Epithelial cell of prostate (primary cell): ENCODE data around the gene ASB4.
"Not testable (repeated sequence)": the region's sequence is repeated elsewhere in the genome, so short reads cannot be mapped to it uniquely, and the experiment has no call there.

Experiments
- DNase-seq: peaks from one replicate; pipeline ENCODE4 v3.0.0-alpha.2; 2011; ENCODE audit warnings: low read depth, low spot score
- H3K27ac ChIP-seq: fragments of 450-650 bp; 2 replicates; pipeline ENCODE4 v1.5.1; 2017; ENCODE audit warnings: mild to moderate bottlenecking

Gene ASB4

GRCh38 chr7:95476904-95477594, 8.7 kb upstream of the ASB4 start:
- no peak overlapping the region for H3K27ac ChIP-seq
- DNase-seq: no peak

- no peak overlapping the region for H3K27ac ChIP-seq
Observed at GRCh38 chr7:95478272-95479037, 7.3 kb upstream of the ASB4 start.

GRCh38 chr7:95479992-95480624, 5.6 kb upstream of the ASB4 start:
- no peak for DNase-seq
- H3K27ac ChIP-seq: no peak overlapping the region

More at GRCh38 chr7:95478272-95479037, 7.3 kb upstream of the ASB4 start:
- DNase-seq: no peak

DNA sequence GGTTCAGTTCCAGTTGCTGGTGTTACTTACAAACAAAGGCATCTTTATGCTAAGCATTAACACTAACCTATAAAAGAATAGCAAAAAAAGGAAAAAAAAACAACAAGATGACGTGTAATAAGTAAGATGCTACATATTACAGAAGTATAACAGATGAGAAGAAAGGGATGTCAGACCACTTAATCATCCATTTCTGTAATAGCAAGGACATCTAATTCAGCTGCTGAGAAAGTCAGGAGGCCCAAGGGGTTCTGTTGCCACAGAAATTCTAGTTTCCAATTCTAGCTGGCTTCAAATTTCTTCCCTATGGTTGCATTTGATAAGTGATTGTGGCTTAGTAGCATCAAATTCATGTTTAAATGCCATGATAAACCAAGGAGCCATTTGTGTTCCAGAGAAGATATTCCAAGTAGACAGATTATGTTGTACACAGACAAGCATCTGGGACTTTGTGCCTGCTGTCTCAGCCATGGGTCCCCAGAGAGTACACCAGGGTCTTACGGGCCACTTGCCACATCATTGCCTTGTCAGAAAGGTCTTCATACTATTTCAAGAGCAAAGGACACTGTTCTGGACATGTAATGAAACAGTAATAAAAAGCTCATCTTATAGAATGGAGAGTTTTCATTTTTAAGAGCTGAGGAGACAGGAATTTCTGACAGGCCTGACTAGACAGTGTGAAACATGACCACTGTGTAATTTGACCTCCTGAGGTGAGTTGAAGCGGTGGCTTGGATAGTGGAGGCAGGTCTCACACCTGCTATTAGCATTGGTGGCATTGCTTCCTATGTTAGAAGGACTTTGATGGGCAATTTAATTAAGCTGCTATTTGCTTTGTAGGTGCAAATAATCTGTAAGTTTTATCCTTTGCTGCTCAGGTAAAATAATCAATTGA, 4.2 kb upstream of the ASB4 start:
- H3K27ac ChIP-seq: no peak overlapping the region
- no peak for DNase-seq

- no peak overlapping the region for H3K27ac ChIP-seq
Observed at GRCh38 chr7:95482424-95482823, 3.3 kb upstream of the ASB4 start.

GRCh38 chr7:95490231-95490762, 4.6 kb downstream of the ASB4 start:
- DNase-seq: no peak
- no peak overlapping the region for H3K27ac ChIP-seq

More at GRCh38 chr7:95482424-95482823, 3.3 kb upstream of the ASB4 start:
- DNase-seq: no peak

GRCh38 chr7:95491201-95491600, 5.5 kb downstream of the ASB4 start:
- no peak for DNase-seq
- H3K27ac ChIP-seq: no peak overlapping the region

DNA sequence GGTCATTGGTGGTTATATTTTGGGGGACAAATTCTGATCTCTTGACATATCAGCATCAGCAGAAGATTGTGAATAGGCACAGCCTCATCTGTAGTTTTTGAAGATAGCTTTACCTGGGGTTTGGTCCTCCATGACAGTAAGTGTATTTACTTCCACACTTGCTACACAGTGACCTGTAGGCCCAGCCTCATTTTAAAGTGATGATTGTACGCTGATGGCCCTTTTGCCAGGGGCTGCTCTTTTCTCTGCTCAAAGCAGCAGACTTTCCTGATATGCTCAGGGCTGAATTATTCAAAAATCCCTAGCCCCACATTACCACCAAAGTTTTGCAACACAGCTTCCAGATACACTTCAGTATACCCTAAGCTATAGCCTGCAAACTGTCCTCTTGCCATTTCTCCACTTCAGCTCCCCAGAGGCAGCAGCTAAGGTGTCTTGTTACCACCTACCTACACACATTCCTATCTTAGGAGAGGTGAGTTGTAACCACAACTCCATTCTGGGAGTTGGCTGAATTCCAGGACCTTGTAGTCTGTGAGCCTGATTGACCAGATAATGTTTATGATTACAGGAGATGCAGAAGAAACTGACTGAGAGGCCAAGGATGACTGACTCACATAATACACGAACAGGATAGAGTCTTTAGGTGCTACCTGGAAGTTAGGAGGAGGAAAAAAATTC, 6.0 kb downstream of the ASB4 start:
- DNase-seq: peak; percentile 96
- peak overlapping the region; percentile 4 for H3K27ac ChIP-seq

DNA sequence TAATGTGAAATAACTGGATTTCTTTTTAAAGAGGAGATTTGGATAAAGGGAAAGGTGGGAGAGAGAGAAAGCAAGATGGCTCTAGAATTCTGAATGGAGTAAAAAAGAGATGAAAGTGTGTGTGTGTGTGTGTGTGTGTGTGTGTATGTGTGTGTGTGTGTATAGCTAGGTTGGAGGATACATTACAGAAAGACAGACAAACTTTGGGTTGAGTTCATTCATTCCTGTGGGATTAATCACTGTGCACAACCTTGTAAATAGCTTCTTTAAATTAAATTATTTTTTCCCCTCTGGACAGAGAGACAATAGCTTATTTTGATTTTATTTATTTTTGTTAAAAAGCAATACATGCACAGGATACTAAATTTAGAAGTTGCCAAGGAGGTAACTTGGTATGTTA, 7.5 kb downstream of the ASB4 start:
- no peak for DNase-seq
- H3K27ac ChIP-seq: no peak overlapping the region

DNA sequence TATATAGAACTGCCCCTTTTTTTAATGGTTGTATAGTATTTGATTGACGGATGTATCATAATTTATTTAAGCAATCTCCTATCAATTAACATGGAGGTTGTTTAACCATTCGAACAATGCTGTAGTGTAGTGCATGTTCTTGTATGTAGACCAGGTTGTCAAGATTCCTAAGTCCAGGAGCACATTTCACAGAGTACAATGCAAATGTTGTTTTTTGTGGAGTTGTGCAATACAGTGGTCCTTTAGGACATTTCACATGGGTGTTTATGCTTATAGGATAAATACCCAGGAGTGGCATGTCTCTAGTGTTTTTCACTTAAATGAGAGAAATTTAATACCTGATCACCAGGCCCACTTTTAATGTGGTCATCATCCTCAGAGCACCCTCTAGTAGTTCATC, 8.1 kb downstream of the ASB4 start:
- no peak overlapping the region for H3K27ac ChIP-seq
- DNase-seq: no peak

DNA sequence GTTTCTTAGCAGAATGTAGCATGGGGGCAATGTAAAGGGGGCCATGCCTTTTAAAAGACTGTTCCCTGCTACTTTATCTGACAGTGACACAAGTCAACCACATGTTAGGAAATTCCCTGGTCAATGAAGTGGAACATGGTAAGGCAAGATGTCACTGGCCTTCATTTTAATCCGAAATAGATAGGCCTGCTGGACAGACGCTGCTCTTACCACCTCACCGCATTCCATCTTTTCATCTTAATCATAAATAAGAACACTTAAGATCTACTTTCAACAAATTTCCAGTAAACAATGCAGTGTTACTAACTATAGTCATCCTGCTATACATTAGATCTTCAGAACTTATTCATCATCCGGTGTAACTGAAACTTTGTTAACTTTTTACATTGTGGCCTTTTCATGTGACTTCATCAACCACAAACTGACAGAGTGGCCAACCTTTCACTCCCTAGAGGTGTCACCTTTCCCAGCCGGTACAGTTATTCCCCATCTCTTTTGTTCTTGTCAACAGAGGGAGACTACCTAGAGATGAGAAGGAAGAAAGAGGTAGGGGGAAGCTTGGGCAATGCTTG, 15.6 kb downstream of the ASB4 start:
- H3K27ac ChIP-seq: no peak overlapping the region
- DNase-seq: no peak

GRCh38 chr7:95502403-95502802, 16.7 kb downstream of the ASB4 start:
- no peak overlapping the region for H3K27ac ChIP-seq
- DNase-seq: no peak

GRCh38 chr7:95503271-95504131, 17.8 kb downstream of the ASB4 start:
- no peak overlapping the region for H3K27ac ChIP-seq
- DNase-seq: no peak

- DNase-seq, H3K27ac ChIP-seq: not testable (repeated sequence)
Observed at GRCh38 chr7:95504132-95504588, 18.4 kb downstream of the ASB4 start.

GRCh38 chr7:95508780-95509179, 23.0 kb downstream of the ASB4 start:
- no peak overlapping the region for H3K27ac ChIP-seq

DNA sequence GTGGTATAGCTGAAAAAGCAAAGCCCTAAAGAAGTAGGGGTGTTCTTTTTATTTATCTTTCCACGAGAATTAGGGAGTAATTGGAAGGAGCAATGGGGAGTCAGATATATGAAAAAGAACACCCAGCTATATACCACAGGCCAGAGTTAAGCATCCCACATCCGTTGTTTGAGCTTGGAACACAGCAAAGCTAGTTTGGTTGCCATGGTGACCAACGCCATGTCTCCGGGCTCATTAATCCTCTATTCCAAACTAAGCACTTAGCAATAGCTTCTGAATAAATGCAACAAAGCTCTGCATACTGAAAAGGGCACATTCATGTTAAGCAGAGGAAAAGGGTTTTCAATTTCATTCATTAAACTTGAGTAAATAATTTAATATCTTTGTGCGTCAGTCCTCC, 23.5 kb downstream of the ASB4 start:
- DNase-seq: no peak

More at GRCh38 chr7:95508780-95509179, 23.0 kb downstream of the ASB4 start:
- DNase-seq: no peak

DNA sequence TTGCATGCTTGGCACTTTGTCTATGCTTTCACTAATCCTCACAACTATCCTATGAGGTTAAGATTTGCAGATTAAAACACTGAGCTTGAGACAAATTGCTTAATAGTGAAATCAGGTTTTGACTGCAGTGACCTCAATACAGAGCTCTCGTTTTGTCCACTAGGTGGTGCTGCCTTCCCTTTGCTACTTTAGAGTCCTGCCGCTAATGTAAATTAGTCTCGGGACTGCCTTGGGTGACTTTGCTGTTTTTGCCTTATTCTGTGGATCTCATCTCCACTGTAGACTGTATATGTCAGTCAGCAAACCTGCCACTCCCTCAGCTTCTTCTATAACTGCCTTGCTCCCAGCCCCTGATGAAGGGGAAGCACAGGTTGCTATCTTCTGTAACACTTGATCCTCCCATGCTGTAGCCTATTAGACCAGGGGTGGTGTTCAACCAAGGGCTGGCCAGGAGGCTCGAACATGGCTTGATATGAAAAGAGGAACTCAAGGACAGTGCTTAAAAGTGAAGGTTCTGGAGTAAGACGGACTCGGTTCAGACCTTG, 26.0 kb downstream of the ASB4 start:
- no peak for DNase-seq
- H3K27ac ChIP-seq: no peak overlapping the region

More for the DNA sequence above, 23.5 kb downstream of the ASB4 start:
- no peak overlapping the region for H3K27ac ChIP-seq

DNA sequence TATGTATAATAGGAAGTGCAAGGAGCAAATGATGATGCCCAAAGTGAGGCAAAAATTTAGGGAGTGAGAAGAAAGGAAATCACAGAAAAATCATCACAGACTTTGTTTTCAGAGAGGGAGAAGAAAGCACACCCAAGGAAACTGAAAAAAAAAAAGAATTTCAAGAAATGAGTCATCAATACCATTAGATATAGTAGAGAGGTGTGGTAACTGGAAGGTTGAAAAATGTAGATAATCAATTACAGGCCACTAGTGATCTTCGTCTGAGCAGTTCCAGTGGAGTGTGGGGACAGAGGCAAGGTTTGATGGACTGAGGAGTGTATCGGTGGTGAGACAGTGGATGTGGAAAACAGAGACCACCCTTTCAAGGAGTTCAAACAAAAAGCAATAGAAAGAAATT, 31.7 kb downstream of the ASB4 start:
- DNase-seq: no peak
- H3K27ac ChIP-seq: no peak overlapping the region
